Prostate gland (tissue), 2 donors: Measurements from ENCODE around the gene SPON2.

Experiments
- CTCF ChIP-seq, 4 experiments: fragments of 200-600 bp in 2 of 4; fragments of 450-650 bp in 2 of 4; sonication (generic) in 2 of 4; IDR thresholded peaks; 1 replicate in 3 of 4; 2 replicates in 1 of 4; pipeline ENCODE4 v1.5.1; 2016 to 2019; ENCODE audit warnings: antibody characterized with exemption in 4 of 4, mild to moderate bottlenecking in 2 of 4, moderate library complexity in 2 of 4
- POLR2A ChIP-seq: fragments of 450-650 bp; IDR thresholded peaks from one replicate; pipeline ENCODE4 v1.6.1; 2016; ENCODE audit warnings: antibody characterized with exemption, mild to moderate bottlenecking
- POLR2AphosphoS5 ChIP-seq: sonication (generic); formaldehyde crosslinking; IDR thresholded peaks from one replicate; pipeline ENCODE4 v1.6.1; 2017; ENCODE audit warnings: antibody characterized with exemption

GRCh38 chr4:1170156-1170975 lies 2.0 kb downstream of the SPON2 start:
- TF ChIP-seq CTCF (IDR thresholded peaks at IDR 0.05) (no peak), POLR2A (no peak), POLR2AphosphoS5 (no peak)
